Measurements from ENCODE around the gene CRLF2.

GRCh38 chrX:1152090-1152489 is 60.4 kb downstream of the CRLF2 start:
- TF ChIP-seq CTCF (conservative IDR thresholded peaks at IDR 0.05; ENCODE audit: low read length) (no peak), EZH2phosphoT487 (IDR thresholded peaks at IDR 0.05; ENCODE audit: borderline replicate concordance) (no peak)

Data from Loucy (cell line).